DMS153 (cell line): ENCODE measurements around the gene SARM1.
"Not testable (repeated sequence)": the region's sequence is repeated elsewhere in the genome, so short reads cannot be mapped to it uniquely, and the experiment has no call there.

ENCODE experiments used
- DNase-seq: peaks from one replicate; lab custom pipeline; 2025; lab: John Stamatoyannopoulos, UW

Gene SARM1

GRCh38 chr17:28426081-28426519 is 54.6 kb downstream of the SARM1 start:
- no peak for DNase-seq

DNA sequence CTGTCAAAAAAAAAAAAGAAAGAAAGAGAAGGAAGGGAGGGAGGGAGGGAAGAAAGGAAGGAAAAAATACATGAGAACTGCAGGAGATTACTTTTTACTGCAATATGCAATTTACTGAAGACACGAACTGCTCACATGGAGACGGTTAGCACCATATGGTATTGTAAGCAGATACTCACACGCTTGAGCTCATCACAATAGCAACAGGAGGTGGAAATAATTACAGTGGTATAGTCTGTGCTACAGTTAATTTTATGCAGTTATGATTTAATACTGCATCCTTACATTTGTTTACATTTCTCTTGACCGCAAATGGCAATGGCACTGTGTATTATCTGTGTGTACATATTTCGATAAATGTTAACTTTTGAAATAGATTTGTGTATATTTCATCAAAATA is 55.9 kb downstream of the SARM1 start:
- DNase-seq, result no peak

- DNase-seq, result not testable (repeated sequence)
Measured at GRCh38 chr17:28427982-28428381, 56.5 kb downstream of the SARM1 start.

GRCh38 chr17:28433721-28434120 is 62.2 kb downstream of the SARM1 start:
- no peak for DNase-seq

DNA sequence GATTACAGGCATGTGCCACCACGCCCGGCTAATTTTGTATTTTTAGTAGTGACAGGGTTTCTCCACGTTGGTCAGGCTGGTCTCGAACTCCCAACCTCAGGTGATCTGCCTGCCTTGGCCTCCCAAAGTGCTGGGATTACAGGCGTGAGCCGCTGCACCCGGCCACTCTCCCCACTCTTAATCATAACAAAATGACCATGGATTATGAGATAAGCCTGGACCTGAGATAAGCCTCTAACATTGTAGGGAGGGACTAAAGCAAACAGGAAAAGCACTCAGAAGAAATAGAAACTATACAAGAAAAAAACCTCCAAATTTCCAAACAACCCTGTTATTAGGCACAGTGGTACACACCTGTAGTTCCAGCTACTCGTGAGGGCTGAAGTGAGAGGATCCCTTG is 62.8 kb downstream of the SARM1 start:
- not testable (repeated sequence) for DNase-seq

- DNase-seq, result no peak
Measured at GRCh38 chr17:28443901-28444638, 72.6 kb downstream of the SARM1 start.

- DNase-seq, result no peak
Measured at GRCh38 chr17:28446716-28447395, 75.4 kb downstream of the SARM1 start.

DNA sequence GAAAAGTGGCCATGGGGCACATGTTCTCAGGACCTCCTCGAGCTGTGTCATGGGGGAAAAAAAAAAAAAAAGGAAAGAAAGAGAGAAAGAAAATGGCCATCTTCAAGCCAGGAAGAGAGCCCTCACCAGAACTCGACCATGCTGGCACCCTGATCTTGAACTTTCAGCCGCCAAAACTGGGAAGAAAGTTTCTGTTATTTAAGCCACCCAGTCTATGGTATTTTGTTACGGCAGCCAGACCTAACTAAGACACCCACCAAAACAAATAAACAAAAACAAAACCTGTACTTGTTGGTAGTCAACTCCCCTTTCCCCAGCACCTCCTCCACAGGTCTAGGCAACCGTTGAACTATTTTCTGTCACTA is 75.9 kb downstream of the SARM1 start:
- DNase-seq, result no peak

DNA sequence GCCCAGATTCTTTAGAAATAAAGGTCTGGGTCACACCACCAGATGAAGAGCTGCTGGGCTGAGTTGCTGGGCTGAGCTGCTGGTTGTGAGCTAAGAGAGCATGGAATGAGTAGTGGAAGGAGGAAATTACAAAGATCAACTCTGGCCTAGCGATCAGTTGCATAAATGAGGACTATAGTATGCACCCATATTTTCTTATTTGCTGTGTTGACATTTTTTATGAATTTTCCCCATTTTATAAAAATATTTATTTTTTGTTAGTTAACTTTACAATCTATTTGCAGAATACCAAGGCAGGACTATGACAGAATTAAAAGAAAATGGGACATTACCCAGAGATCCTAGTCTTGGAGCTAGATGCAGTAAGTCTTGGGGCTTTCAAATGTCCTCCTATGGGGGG is 78.4 kb downstream of the SARM1 start:
- no peak for DNase-seq
